ENCODE results near the gene TMEM61. TPM values are rescaled to one million over a fixed set of nuclear protein-coding genes. Genes with fewer than 3 reads are reported as not detected.
"Not testable (repeated sequence)": the region's sequence is repeated elsewhere in the genome, so short reads cannot be mapped to it uniquely, and the experiment has no call there.

The TMEM61 gene
- total RNA-seq (1 to 10 TPM in 1 of 9 donors, under 1 TPM in 1, not detected in 7; 0.48 to 1.2 TPM), polyA plus RNA-seq (not detected)
- long read RNA-seq, donor 1, result 0 reads
- long read RNA-seq, donor 2, result 0 reads
- long read RNA-seq, donor 3, result 0 reads

DNA sequence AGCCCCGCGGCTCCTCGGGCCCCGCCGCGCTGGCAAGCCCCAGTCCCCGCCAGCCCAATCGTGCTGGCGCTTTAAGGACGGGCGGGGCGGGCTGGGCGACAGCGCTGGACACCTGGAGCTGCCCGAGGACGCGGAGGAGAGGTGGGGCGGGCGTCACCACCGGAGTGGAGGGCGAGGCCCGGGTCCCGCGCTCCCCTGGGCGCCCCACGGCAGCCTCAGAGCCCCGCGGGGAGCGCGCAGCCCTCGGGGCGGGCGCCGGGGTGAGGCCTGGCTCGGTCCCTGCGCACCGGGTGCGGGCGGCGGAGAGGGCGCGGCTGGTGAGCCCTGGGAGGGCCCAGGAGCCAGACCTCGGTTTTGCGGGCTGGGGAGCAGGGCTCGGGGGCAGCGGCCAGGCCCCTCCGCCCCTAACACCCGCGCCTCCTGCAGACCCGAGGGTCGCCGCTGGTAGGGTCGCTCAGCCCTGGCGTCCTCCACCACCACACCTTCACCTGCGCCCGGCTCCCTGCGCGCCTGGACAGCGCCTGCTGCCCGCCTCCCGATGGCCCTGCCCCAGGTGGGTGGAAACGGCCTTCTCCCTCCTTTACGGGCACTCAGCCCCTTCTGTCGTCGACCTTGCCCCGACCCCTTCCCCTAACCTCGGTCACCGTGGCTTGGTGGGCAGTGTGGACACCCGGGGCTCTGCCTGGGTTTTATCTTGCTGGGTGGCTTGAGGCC is at the start of gene TMEM61:
TSS of gene TMEM61 (plus strand) at position 101 of the 714 bp plus-strand sequence. CDS start at position 539, 438 bp downstream.
- 9 to 38% (median 12%) methylated on average over 17 to 69 of the region's 69 CpGs for WGBS, 4 donors
- peak in 2 of 4 donors; percentile 47 to 77 for ATAC-seq
- Histone ChIP-seq H3K4me1 (peaks cover 0 to 12% (median 0%) of the 10 kb centered on the region in 12 donors), H3K27ac (no peak within 1 kb of the TSS), H3K9me3 (no peaks in the 10 kb centered on the region), H3K4me3 (peak within 1 kb of the TSS; percentile 32 to 57 (median 43)), H3K27me3 (peaks cover 0 to 40% (median 5%) of the 10 kb centered on the region in 9 donors), H3K36me3 (no peaks in the 10 kb centered on the region)
- TF ChIP-seq, protein P1, sequence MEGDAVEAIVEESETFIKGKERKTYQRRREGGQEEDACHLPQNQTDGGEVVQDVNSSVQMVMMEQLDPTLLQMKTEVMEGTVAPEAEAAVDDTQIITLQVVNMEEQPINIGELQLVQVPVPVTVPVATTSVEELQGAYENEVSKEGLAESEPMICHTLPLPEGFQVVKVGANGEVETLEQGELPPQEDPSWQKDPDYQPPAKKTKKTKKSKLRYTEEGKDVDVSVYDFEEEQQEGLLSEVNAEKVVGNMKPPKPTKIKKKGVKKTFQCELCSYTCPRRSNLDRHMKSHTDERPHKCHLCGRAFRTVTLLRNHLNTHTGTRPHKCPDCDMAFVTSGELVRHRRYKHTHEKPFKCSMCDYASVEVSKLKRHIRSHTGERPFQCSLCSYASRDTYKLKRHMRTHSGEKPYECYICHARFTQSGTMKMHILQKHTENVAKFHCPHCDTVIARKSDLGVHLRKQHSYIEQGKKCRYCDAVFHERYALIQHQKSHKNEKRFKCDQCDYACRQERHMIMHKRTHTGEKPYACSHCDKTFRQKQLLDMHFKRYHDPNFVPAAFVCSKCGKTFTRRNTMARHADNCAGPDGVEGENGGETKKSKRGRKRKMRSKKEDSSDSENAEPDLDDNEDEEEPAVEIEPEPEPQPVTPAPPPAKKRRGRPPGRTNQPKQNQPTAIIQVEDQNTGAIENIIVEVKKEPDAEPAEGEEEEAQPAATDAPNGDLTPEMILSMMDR (IDR thresholded peaks at IDR 0.05), result no peak
- TF ChIP-seq POLR2A (IDR thresholded peaks at IDR 0.05), result no peak
- intact Hi-C loops (cut with DNase I), result no loop called here
- no peak for DNase-seq

DNA sequence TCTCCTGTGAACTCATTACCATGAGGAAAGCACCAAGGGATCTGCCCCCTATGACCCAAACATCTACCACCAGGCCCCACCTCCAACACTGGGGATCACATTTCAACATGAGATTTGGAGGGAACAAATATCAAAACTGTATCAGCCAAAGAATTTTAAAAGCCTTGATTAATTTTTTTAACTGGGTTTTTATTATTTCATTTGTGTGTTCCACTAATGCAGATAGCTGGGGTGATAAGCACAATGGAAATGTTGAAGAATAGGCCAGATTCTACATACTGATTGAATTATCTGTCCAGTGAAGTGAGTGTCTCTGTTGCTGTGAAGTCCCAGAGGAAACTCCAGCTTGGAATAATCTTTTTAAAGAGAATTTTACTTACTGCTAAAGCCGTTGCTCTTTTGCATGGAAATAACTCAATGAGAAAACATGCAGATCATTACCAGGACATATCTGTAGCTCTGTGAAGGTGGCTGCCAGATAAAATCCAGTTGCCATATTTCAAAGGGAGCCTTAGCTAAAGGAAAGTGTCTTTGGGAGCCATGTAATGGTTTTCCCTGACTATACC is 49.1 kb upstream of the TMEM61 start:
- peaks cover 0 to 27% (median 14%) of the 10 kb centered on the region in 12 donors for H3K4me1 ChIP-seq
- no peak for DNase-seq
- ATAC-seq, result no peak
- H3K27ac ChIP-seq, result no peak overlapping the region
- H3K9me3 ChIP-seq, result no peaks in the 10 kb centered on the region
- 35 to 70% (median 61%) methylated on average over 1 of the region's 1 CpG for WGBS, 4 donors
- intact Hi-C loops (cut with DNase I), result no loop called here
- no peak overlapping the region for H3K4me3 ChIP-seq
- H3K36me3 ChIP-seq, result no peaks in the 10 kb centered on the region
- H3K27me3 ChIP-seq, result no peaks in the 10 kb centered on the region
- TF ChIP-seq POLR2A (IDR thresholded peaks at IDR 0.05), result no peak
- TF ChIP-seq, protein P1 (IDR thresholded peaks at IDR 0.05), result no peak

DNA sequence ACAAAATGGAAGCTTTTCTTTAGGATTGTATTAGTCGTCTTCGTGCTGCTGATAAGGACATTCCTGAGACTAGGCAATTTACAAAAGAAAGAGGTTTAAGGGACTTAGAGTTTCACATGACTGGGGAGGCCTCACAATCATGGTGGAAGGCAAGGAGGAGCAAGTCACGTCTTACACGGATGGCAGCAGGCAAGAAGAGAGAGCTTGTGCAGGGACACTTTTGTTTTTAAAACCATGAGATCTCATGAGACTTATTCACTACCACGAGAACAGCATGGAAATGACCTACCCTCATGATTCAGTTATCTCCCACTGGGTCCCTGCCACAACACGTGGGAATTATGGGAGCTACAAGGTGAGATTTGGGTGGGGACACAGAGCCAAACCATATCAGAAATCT is 46.3 kb upstream of the TMEM61 start:
- H3K4me1 ChIP-seq; H3K27me3 ChIP-seq; H3K36me3 ChIP-seq; H3K9me3 ChIP-seq; H3K27ac ChIP-seq; H3K4me3 ChIP-seq; DNase-seq; intact Hi-C loops (cut with DNase I); ATAC-seq: not testable (repeated sequence)
- WGBS, 4 donors, result 90 to 95% (median 92%) methylated on average over 6 of the region's 6 CpGs

DNA sequence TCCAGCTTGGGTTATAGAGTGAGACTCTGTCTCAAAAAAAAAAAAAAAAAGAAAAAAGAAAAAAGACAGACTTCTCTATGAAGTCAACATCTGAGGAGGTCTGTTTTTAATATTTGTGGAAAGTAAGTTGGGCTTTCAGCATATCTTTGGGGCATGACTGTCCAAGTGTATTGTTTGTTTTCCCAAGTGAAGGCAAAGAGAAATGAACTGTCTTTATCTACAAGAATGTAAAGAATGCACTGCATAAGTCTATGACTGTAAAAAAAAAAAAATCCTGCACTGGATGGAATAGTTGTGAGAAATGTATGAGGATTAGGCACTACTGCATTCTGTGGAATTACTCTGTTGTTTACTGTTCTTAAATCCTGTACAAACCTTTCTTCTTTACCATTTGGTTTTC is 45.6 kb upstream of the TMEM61 start:
- no peaks in the 10 kb centered on the region for H3K4me1 ChIP-seq
- TF ChIP-seq, protein P1 (IDR thresholded peaks at IDR 0.05), result no peak
- no peak for TF ChIP-seq POLR2A (IDR thresholded peaks at IDR 0.05)
- H3K36me3 ChIP-seq, result no peaks in the 10 kb centered on the region
- no peak for DNase-seq
- intact Hi-C loops (cut with DNase I), result no loop called here
- H3K27me3 ChIP-seq, result no peaks in the 10 kb centered on the region
- no peak overlapping the region for H3K4me3 ChIP-seq
- no peak overlapping the region for H3K27ac ChIP-seq
- H3K9me3 ChIP-seq, result no peaks in the 10 kb centered on the region
- no peak for ATAC-seq
